NCI-H526 (cell line): ENCODE data around the gene NAXD.
"Not testable (repeated sequence)": the region's sequence is repeated elsewhere in the genome, so short reads cannot be mapped to it uniquely, and the experiment has no call there.

Experiments used
- DNase-seq, 2 experiments: peaks; one replicate each; lab custom pipeline; 2025; lab: John Stamatoyannopoulos, UW

NAXD gene

DNA sequence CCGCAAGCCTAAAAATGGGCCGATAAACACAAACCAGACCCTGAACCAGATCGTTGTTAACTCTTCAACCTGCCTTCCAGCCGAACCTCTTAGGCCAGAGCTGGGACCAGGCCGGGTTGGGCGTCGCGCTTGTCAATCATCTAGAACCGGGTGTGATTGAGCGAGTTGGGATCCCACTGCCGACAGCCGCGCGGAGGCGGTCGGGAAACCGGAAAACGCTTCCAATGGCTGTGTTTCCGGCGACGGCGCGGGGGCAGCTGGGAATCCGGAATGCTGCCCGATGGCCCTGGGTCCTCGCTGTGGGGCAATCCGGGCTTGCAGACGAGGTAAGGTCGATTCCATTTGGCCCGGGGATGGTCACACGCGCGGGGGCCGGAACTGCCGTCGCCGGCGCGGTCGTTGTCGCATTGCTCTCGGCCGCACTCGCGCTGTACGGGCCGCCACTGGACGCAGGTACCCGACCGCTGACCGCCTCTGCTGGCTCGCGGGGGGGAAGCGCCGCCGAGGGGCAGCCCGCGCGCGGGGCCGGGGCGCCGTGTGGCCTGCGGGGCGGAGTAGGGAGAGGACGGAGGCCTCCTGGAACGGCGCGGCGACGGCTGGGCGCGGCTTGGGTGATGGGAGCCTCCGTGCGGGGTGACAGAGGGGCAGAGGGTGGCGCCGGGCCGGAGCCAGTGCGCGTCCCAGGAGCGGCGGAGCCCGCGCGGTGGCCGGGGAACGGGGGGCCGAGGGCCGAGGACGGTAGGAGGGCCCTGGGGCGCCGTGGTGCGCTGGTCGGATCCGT lies at the start of gene NAXD:
Gene NAXD, plus strand, starts transcription at position 224 of the 781 bp plus-strand sequence. Its CDS starts 57 bp downstream, at position 281.
- peak; percentile 89 to 98 for DNase-seq

DNA sequence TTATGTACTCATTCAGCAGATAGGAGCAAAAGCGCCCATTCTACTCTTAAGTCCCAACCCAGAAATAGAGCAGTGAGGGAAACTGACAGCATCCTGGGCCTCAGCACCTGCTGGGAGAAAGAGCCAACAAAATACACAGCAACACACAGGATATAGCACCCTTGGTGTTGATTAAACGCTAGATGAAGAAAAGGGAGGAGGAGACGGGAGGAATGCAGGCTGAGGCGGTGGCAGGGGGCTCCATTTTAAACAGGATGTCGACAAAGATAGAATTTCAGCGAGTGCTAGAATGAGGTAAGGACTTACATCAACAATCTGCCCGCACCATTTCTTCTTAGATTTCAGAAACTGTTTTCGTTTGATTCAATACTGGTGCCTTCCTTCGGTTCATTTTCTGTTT lies 49.2 kb upstream of the NAXD start:
- DNase-seq = no peak

DNA sequence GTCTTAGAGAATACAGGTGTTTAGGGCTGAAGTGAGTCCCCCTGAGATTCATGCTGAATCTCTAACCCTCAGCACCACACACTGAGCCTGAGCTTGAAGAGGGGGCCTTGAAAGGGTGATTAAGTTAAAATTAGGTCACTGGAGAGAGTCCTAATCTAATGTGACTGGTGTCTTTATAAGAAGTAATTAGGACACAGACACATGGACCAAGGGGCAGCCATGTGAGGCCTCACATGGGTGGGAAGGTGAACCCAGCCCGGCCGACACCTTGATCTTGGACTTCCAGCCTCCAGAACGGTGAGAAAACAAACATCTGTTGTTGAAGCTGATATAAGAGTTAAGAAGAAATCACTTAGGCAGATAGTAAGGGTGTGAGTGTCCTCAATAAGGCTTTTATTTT lies 46.7 kb upstream of the NAXD start:
- no peak for DNase-seq

DNA sequence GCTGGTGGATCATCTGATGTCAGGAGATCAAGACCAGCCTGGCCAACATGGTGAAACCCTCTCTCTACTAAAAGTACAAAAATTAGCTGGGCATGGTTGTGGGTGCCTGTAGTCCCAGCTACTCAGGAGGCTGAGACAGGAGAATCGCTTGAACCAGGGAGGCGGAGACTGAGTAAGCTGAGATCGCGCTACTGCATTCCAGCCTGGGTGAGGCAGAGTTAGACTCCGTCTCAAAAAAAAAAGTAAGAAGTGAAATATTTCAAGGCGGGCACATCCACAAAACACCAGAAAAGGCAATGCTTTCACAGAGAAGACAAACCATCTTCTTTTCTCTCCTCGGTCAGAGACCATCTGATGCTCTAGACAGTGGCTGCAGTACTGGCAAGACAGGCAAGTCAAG lies 45.4 kb upstream of the NAXD start:
- not testable (repeated sequence) for DNase-seq

DNA sequence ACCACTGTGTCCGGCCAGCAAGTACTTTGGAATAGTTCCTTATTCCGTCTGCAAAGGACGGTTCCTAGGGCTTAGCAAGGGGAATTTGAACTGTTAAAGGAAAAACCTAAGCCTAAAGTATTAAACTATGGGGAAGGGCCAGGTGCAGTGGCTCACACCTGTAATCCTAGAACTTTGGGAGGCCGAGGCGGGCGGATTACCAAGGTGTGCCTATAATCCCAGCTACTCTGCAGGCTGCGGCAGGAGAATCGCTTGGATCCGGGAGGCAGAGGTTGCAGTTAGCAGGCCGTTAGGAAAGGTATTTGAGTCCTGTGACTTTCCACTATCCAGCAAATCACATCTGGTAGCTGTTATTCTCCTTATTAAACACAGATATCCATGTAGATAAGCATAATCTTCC lies 44.5 kb upstream of the NAXD start:
- no peak for DNase-seq

DNA sequence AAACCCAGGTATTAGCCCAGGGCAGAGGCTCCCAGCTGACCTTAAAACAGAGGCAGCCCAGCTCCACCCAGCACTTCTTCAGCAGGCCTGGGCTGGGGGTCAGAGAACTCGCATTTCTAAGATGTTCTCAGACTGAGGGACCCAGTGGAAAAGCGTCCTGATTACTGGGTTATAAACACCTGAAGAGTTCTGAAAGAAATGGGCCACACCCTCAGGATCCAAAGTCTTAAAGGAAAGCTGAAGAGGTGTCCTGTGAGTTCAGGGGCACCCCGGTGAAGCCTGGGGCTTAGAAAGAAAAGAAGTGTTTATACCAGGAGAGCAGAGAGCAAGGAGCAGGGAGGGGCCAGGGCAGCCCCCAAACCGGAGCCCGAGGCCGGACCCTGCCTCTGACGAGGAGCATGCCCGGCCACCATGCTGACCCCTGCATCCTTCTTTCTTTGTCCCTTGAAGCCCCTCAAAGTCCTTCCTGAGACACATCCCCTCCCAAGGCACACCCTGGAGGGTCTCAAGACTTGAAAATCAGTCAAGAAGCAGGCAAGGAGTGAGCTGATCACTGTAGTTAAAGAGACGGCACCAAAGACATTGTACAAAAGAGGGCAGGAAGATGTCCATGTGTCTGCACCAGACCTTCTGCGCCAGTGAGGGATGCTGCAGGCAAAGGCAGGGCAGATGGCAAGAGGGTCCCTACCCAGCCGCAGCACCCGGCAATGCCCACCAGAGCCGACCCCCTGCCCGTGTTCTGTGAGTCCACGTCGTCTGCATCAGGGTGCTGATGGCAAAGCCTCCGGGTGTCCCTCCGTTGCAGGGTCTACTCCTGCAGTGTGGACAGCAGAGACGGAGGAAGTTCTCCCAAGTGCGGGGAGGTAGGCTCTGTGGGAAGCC lies 43.2 kb upstream of the NAXD start:
- no peak for DNase-seq

DNA sequence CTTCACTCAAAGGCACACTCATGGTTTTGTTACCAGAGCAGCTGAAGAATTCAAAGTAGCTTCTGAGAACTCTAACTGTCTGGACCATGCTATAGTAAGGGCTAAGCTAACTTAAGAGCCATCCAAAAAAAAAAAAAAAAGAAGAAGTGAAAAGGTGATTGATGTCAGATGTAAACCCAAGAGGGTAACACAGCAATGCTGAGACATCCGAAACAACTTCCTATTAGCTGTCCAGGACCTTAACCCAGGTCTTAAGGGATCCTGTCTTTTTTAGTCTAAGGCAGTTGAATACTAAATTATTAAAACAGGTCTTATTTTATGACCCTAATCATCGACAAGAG lies 42.6 kb upstream of the NAXD start:
- no peak for DNase-seq

DNA sequence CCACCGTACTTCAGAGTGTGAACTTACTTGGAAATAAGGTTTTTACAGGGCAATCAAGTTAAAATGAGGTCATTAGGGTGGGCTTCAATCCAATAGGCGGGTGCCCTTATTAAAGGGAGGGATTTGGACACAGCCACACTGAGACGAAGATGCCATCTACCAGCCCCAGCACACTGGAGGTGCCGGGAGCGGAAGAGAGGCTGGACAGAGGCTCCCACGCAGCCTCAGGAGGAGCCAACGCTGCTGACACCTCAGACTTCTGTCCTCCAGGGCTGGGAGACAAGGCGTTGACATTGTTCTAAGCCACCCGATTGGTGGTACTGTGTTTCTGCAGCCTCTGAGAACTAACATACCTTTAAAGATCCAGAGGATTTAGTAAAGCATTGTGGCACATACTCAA lies 41.2 kb upstream of the NAXD start:
- no peak for DNase-seq

DNA sequence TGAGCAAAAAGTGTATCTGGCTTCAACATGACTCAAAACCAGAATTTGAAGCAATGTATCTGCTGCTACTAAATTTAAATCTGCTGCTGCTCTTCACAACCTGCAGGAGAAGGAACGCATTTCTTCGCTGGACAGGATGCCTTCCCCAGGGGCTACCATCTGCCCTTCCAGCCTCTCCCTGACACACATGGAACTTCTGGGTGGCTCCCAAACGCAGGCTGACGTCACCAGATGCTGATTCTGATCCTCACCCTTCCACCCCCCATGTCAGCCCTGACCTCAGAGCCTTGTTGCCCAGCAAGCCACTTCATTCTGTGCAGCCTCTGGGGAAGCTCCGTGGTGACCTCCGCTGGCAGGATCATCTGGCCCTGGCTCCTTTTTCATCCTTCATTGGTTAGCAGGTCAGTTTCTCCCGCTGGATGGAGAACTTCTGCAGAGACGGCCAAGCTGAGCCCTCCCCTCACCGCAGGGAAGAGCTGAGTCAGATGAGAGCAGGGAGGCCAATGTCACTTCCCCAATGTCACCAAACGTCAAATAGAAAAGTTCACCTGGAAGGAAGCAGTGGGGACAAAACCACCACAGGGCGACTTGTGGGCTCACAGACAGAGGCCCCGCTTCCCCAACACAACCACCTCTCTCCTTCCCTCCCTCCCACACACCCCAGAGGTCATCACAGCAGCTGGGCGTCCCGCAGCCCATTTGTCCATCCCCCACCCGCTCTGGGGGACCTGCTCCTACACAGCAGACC lies 39.8 kb upstream of the NAXD start:
- DNase-seq = no peak

DNA sequence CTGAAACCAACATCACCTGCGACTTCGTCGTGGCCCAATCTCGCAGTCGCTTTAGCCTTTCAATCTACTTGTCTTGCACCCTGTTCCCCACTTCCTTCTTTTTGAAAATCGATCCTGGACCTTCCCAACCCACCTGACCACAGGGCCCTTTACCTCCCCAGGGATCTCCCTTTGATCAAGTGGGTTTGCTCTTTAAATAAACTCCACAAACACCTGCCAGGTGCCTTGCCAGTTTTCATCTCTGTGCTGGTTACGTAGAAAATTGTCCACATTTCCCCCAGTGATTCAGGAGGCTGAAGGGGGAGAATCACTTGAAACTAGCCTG lies 39.3 kb upstream of the NAXD start:
- DNase-seq = no peak

DNA sequence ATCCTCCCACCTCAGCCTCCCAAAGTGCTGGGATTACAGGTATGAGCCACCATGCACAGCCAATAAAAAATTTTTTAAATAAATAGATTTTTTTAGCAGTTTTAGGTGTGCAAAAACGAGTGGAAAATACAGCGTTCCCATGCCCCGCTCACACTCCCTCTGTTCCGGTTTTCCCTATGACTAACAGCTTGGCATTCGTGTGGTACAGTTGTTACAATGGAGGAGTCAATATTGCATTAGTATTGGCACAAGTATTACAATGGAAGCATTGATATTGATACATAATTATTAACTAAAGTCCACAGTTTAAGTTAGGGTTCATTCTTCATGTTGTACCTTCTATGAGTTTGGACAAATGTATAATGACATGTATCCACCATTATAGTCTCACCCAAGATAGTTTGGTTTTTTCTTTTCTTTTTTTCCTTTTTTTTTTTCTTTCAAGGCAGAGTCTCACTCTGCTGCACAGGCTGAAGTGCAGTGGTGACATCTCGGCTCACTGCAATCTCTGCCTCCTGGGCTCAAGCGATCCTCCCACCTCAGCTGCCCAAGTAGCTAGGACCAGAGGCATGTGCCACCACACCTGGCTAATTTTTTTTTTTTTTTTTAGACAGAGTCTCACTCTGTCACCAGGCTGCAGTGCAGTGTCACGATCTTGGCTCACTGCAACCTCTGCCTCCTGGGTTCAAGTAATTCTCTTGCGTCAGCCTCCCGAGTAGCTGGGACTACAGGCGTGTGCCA lies 38.4 kb upstream of the NAXD start:
- no peak for DNase-seq

DNA sequence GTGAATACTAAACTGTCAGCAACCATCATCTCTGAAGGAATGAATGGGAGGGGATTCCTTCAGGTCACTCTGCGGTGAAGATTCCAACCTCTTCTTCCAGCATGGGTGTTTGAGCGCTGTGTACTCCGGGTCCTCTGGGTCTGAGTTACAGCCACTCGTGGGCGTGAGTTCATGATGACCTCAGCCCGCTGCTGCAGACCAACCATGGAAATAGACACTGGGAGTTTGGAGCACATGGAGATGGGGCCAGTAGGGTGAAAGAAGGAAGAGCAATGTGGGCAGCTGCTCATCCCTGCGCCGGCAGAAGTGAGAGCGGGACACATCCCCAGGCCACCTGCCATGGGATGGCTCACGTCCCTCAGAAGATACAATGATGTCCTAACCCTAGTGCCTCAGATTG lies 37.0 kb upstream of the NAXD start:
- DNase-seq = no peak

DNA sequence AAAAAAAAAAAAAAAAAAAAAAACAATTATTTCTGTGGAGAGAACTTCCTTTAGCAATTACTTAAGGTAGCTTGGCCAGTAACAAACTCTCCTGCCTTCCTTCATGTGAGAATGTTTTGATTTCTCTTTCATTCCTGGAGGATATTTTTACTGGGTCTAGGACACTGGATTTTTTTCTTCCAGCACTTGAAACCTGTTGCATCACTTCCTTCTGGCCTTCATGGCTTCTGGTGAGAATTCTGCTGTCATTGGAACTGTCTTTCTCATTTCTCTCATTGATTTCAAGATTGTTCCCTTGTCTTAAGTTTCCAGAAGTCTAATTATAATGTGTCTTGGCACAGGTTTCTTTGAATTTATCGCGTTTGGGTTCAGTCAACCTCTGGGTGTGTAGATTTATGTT lies 34.5 kb upstream of the NAXD start:
- DNase-seq = no peak

DNA sequence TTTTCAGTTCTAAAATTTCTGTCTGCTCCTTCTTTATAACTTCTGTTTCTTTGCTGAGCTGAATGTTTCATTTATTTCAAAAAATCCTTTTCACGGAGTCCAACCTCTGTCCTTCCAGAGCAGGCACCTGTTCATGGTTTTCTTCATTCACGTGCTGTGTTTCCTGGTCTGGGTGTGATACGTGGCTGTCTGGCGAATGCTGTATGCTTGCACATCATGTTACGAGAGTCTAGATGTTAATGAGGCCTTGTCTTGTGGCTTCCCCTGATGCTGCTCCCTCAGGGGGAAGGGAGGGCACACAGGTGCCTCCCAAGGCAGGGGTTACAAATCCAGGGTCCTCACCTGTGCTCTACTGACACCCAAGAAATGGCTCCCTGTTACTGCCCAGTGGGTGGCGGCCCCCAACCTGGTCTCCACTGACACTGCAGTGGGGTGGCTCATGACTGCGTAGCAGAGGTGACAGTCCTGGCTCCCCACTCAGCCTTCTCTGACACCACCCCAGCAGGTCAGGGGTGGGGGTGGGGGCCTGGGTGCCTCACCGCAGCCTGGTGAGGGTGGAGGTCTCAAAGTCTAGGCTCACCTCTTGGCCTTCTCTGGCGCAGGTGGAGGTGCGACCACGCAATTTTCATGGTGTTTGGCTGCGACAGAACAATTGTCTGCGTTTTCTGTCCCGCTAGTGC lies 33.7 kb upstream of the NAXD start:
- no peak for DNase-seq

DNA sequence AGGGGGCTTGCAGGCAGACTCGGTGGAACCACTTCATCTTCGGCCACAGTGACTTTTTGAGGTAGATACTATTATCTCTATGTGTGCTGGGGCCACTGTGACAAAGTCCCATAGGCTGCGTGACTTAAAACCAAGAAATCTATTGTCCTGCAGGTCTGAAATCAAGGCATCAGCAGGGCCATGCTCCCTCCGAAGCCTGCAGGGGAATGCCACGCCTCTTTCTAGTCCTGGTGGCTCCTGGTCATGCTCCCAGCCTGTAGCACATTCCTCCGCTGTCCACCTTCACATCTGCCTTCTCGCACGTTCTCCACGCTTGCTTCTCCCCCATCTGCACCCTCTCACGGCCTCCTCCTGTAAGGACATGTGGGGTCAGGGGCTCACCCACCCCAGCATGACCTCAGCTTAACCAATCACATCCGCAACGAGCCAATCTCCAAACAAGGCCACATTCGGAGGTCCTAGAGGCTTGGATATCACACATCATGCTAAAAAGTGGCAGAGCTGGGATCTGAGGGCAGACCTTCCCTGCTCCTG lies 32.9 kb upstream of the NAXD start:
- DNase-seq = no peak

DNA sequence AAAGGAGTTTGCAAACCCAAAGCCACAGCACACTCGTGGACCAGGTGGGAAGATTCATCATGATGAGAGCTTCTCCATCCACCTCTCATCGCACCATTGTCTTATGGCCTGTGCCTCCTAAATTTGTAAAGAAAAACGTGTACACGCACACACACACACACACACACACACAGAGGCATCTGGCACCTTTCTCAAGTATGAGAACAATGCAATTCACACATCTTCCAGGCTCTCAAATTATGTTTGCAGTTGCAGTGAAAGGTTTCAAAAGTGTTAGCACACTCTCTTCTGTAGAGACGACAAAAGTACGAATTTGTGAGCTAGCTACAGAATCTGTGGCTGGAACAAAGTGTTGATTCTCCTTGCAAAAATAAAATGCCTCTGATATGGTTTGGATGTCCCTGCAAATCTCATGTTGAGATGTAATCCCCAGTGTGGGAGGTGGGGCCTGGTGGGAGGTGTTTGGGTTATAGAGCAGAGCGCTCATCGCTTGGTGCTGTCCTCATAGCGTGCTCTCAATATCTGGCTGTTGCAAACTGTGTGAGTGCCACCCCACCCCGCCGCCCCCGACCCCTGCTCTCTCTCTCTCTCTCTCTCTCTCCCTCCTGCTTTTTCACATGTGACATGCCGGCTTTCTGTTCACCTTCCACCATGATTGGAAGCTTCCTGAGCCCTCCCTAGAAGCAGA lies 32.0 kb upstream of the NAXD start:
- no peak for DNase-seq

DNA sequence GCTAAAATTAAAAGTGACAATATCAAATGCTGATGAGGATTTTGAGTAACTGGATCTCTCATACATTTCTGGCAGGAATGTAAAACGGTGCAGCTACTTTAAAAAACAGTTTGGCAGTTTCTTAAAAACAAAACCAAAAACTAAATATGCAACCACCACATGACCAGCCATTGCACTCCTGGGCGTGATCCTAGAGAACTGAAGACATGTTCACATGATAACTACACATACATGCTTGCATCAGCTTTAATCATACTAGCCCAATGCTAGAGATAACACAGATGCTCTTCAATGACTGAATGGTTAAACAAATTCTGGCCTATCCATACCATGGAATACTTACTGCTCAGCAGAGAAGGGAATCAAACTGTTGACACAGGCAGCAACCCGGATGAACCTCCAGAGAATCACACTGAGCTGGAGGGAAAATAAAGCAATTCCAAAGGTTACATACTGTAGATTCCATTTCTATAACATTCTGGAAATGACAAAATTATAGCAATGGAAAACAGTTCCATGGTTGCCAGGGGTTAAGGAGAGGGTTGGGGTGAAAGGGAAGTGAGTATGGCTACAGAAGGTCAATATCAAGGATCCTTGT lies 25.5 kb upstream of the NAXD start:
- no peak for DNase-seq

DNA sequence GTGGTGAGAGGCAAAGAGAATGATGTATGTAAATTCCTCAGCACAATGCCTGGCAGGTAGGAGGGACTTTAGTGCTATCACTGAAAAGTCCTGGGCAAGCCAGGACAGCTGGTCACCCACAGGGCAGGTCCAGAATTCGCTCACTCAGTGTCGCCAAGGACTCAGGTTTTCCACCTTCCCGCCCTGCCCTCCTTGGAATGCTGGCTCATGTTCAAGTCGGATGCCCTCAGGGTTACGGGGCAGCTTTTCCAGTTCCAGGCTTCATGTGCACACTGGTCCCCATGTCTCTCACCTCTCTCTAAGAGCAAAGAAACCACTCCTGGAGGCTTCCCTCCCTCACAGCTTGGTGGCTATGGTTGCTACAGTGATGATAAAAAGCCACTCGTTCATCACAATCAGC lies 24.8 kb upstream of the NAXD start:
- no peak for DNase-seq

DNA sequence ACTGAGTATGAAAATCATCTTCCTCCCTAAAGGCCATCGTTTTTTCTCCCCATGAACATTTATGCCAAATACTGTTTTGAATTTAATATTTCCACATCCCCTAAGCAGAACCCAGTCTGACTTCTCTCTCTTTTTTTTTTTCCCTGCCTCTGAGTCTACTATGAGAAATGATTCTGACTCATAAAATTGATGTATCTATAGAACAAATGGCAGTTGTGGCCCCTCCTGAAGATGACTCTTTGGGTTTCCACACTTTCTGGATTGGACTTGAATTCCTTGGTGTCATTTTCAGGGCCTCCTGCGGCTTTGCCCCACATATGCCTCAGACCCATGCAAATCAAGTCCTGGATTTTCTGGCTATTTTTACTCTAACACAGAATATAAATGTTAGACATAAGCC lies 22.7 kb upstream of the NAXD start:
- no peak for DNase-seq

DNA sequence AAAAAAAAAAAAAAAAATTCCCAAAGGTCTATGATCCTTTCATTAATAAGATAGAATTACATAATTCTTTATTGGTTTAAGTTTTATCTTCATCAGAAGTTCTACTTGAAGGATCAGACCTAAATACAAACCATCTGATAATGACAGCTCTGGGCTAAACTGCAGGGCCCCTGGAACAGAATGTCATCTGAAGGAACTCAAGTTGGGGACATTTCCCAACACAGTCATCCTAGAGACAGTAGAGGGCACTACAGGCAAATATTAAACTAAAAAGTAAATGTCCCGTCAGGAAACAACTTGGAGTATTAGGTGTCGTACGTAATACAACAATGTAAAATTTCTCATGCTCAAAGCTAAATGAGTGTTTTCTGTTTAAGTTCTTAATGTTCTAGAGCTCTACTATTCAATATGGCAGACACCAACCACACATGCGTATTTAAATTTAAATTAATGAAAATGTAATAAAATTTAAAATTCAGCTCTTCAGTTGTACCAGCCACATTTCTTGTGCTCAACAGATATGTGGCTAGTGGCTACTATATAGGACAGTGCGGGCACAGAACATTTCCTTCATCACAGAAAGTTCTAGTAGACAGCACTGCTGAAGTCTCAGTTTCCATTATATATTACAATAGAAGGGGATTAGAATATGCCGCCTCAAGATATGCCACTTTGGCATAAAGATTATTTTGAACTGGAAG lies 21.8 kb upstream of the NAXD start:
- peak; percentile 36 to 79 for DNase-seq
